SK-N-SH treated with all-trans-retinoic acid at 6 μM for 48 hours (cell line): ENCODE data around the gene ATXN10.

Experiments
- ATAC-seq: fragments of 200-7000 bp; cut with Tn5 transposase; 3 replicates; pipeline ENCODE4 v1.9.1; 2020; ENCODE audit warnings: mild to moderate bottlenecking, moderate library complexity
- ARNTL ChIP-seq: fragments of 450-650 bp; formaldehyde crosslinking; IDR thresholded peaks from 2 replicates; pipeline ENCODE4 v1.5.0; 2020; ENCODE audit warnings: low read depth, mild to moderate bottlenecking, moderate library complexity, borderline replicate concordance
- BACH2 ChIP-seq: fragments of 250-450 bp; sonication (Bioruptor Pico); IDR thresholded peaks from 2 replicates; pipeline ENCODE4 v1.9.0; 2021; ENCODE audit warnings: mild to moderate bottlenecking, borderline replicate concordance
- CSDC2 ChIP-seq: fragments of 250-450 bp; sonication (Bioruptor Pico); IDR thresholded peaks from 2 replicates; pipeline ENCODE4 v1.5.0; 2020; ENCODE audit warnings: mild to moderate bottlenecking, moderate library complexity
- GLIS3 ChIP-seq: fragments of 250-450 bp; sonication (Bioruptor Pico); IDR thresholded peaks from 2 replicates; pipeline ENCODE4 v1.5.0; 2020; ENCODE audit warnings: mild to moderate bottlenecking, moderate library complexity
- ISL1 ChIP-seq: fragments of 250-450 bp; sonication (Bioruptor Pico); IDR thresholded peaks from 2 replicates; pipeline ENCODE4 v2.1.2; 2022; ENCODE audit warnings: mild to moderate bottlenecking, moderate library complexity
- OSR1 ChIP-seq: fragments of 250-450 bp; sonication (Bioruptor Pico); IDR thresholded peaks from 2 replicates; pipeline ENCODE4 v1.8.0; 2022; ENCODE audit warnings: moderate library complexity, mild to moderate bottlenecking, inconsistent platforms
- PPARA ChIP-seq: fragments of 250-450 bp; sonication (Bioruptor Pico); IDR thresholded peaks from 2 replicates; pipeline ENCODE4 v1.5.0; 2020; ENCODE audit warnings: mild to moderate bottlenecking, borderline replicate concordance
- RARB ChIP-seq: fragments of 250-450 bp; sonication (Bioruptor Pico); IDR thresholded peaks from 2 replicates; pipeline ENCODE4 v1.8.0; 2021; ENCODE audit warnings: mild to moderate bottlenecking, moderate library complexity
- SNAI2 ChIP-seq: fragments of 250-450 bp; sonication (Bioruptor Pico); IDR thresholded peaks from 2 replicates; pipeline ENCODE4 v1.5.0; 2020; ENCODE audit warnings: mild to moderate bottlenecking, moderate library complexity
- TCF4 ChIP-seq: fragments of 250-450 bp; sonication (Bioruptor Pico); IDR thresholded peaks from 2 replicates; pipeline ENCODE4 v1.8.0; 2021; ENCODE audit warnings: mild to moderate bottlenecking, moderate library complexity, borderline replicate concordance
- TOX ChIP-seq: fragments of 250-450 bp; sonication (Bioruptor Pico); IDR thresholded peaks from 2 replicates; pipeline ENCODE4 v1.8.0; 2021; ENCODE audit warnings: mild to moderate bottlenecking, moderate library complexity, borderline replicate concordance
- ZC3H10 ChIP-seq: fragments of 250-450 bp; sonication (Bioruptor Pico); IDR thresholded peaks from 2 replicates; pipeline ENCODE4 v1.5.1; 2021; ENCODE audit warnings: mild to moderate bottlenecking, moderate library complexity
- ZFP3 ChIP-seq: fragments of 250-450 bp; sonication (Bioruptor Pico); IDR thresholded peaks from 2 replicates; pipeline ENCODE4 v1.5.0; 2020; ENCODE audit warnings: mild to moderate bottlenecking, moderate library complexity
- ZNF70 ChIP-seq: fragments of 450-650 bp; formaldehyde crosslinking; IDR thresholded peaks from 2 replicates; pipeline ENCODE4 v1.5.0; 2020; ENCODE audit warnings: mild to moderate bottlenecking, moderate library complexity
- ZNF8 ChIP-seq: fragments of 450-650 bp; formaldehyde crosslinking; IDR thresholded peaks from 2 replicates; pipeline ENCODE4 v1.5.0; 2020; ENCODE audit warnings: mild to moderate bottlenecking, moderate library complexity
- TF ChIP-seq, protein P1 (sequence below): fragments of 250-450 bp; sonication (Bioruptor Pico); IDR thresholded peaks from 2 replicates; pipeline ENCODE4 v1.5.1; 2020; ENCODE audit warnings: low read depth, mild to moderate bottlenecking, moderate library complexity
- TF ChIP-seq, protein P2 (sequence below): fragments of 250-450 bp; sonication (Bioruptor Pico); IDR thresholded peaks from 2 replicates; pipeline ENCODE4 v1.5.1; 2021; ENCODE audit warnings: mild to moderate bottlenecking, moderate library complexity
- TF ChIP-seq, protein P3 (sequence below): fragments of 250-450 bp; sonication (Bioruptor Pico); IDR thresholded peaks from 2 replicates; pipeline ENCODE4 v1.8.0; 2020; ENCODE audit warnings: mild to moderate bottlenecking, moderate library complexity, borderline replicate concordance
- TF ChIP-seq, protein P4 (sequence below): fragments of 250-450 bp; sonication (Bioruptor Pico); IDR thresholded peaks from 2 replicates; pipeline ENCODE4 v1.5.0; 2020; ENCODE audit warnings: mild to moderate bottlenecking, moderate library complexity
- TF ChIP-seq, protein P5 (sequence below): fragments of 250-450 bp; sonication (Bioruptor Pico); IDR thresholded peaks from 2 replicates; pipeline ENCODE4 v1.8.0; 2021; ENCODE audit warnings: low read depth, mild to moderate bottlenecking, moderate library complexity, borderline replicate concordance

ATXN10 gene

DNA sequence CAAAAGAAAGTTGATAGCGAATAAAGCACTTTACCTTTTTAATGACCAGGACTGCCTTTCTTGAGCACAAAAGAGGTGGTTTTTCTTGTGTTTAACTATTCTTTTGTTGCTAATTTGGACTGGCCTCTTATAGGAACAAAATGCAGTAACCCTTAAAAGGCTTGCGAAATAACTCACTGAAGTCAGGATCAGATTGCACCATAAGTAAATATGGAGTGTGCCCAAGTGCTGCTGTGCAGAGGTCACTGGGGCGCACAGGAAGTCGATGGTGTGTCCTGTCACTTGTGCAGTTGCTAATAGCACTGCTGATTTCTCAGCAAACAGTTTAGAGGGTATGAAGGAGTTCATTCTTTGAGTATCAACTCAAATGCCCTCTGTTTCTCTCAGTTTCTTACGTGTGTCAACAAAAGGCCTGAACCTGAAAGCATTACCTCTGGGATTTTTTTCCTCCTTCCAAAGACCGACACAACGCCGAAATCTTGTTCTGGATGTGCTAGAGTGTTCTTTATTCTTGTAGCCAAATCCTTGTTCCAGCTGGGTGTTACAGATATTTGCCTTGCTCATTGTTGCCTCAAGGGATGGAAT lies 71.3 kb downstream of the ATXN10 start (continued):
- TF ChIP-seq ARNTL (CRISPR knock-in tag): no peak
- TF ChIP-seq TOX (CRISPR knock-in tag): no peak
- no peak for TF ChIP-seq ZNF8
- TF ChIP-seq ISL1 (CRISPR knock-in tag): no peak

DNA sequence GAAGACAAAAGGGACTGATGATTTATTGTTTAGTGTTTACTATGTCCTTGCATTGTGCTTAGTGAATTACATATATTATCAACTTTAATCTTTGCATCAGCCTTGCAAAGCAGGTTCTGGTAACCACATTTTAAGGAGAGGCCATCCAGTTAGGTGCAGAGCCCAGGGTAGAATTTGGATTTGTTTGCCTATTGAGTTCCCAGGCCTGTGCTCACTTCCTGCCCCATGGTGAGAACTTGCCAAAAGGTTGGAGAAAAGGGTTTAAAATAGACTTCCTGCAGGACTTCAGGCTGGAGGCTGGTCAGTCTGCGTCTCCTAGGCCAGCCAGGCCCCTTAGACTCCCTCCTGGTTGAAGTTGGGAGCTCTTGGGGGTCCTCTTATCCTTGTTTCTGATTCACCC lies 72.1 kb downstream of the ATXN10 start:
- ATAC-seq: no peak
- no peak for TF ChIP-seq ZNF70
- no peak for TF ChIP-seq ARNTL (CRISPR knock-in tag)
- TF ChIP-seq ZNF8: no peak
- no peak for TF ChIP-seq PPARA (CRISPR knock-in tag)
- no peak for TF ChIP-seq OSR1
- TF ChIP-seq, protein P1, sequence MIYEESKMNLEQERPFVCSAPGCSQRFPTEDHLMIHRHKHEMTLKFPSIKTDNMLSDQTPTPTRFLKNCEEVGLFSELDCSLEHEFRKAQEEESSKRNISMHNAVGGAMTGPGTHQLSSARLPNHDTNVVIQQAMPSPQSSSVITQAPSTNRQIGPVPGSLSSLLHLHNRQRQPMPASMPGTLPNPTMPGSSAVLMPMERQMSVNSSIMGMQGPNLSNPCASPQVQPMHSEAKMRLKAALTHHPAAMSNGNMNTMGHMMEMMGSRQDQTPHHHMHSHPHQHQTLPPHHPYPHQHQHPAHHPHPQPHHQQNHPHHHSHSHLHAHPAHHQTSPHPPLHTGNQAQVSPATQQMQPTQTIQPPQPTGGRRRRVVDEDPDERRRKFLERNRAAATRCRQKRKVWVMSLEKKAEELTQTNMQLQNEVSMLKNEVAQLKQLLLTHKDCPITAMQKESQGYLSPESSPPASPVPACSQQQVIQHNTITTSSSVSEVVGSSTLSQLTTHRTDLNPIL (CRISPR knock-in tag): no peak
- TF ChIP-seq TOX (CRISPR knock-in tag): no peak
- no peak for TF ChIP-seq ZC3H10 (CRISPR knock-in tag)
- TF ChIP-seq SNAI2: no peak
- no peak for TF ChIP-seq TCF4
- no peak for TF ChIP-seq ZFP3 (CRISPR knock-in tag)
- TF ChIP-seq, protein P2, sequence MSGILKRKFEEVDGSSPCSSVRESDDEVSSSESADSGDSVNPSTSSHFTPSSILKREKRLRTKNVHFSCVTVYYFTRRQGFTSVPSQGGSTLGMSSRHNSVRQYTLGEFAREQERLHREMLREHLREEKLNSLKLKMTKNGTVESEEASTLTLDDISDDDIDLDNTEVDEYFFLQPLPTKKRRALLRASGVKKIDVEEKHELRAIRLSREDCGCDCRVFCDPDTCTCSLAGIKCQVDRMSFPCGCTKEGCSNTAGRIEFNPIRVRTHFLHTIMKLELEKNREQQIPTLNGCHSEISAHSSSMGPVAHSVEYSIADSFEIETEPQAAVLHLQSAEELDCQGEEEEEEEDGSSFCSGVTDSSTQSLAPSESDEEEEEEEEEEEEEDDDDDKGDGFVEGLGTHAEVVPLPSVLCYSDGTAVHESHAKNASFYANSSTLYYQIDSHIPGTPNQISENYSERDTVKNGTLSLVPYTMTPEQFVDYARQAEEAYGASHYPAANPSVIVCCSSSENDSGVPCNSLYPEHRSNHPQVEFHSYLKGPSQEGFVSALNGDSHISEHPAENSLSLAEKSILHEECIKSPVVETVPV (CRISPR knock-in tag): no peak
- TF ChIP-seq BACH2 (CRISPR knock-in tag): no peak
- TF ChIP-seq, protein P3, sequence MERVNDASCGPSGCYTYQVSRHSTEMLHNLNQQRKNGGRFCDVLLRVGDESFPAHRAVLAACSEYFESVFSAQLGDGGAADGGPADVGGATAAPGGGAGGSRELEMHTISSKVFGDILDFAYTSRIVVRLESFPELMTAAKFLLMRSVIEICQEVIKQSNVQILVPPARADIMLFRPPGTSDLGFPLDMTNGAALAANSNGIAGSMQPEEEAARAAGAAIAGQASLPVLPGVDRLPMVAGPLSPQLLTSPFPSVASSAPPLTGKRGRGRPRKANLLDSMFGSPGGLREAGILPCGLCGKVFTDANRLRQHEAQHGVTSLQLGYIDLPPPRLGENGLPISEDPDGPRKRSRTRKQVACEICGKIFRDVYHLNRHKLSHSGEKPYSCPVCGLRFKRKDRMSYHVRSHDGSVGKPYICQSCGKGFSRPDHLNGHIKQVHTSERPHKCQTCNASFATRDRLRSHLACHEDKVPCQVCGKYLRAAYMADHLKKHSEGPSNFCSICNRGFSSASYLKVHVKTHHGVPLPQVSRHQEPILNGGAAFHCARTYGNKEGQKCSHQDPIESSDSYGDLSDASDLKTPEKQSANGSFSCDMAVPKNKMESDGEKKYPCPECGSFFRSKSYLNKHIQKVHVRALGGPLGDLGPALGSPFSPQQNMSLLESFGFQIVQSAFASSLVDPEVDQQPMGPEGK (CRISPR knock-in tag): no peak
- TF ChIP-seq, protein P4, sequence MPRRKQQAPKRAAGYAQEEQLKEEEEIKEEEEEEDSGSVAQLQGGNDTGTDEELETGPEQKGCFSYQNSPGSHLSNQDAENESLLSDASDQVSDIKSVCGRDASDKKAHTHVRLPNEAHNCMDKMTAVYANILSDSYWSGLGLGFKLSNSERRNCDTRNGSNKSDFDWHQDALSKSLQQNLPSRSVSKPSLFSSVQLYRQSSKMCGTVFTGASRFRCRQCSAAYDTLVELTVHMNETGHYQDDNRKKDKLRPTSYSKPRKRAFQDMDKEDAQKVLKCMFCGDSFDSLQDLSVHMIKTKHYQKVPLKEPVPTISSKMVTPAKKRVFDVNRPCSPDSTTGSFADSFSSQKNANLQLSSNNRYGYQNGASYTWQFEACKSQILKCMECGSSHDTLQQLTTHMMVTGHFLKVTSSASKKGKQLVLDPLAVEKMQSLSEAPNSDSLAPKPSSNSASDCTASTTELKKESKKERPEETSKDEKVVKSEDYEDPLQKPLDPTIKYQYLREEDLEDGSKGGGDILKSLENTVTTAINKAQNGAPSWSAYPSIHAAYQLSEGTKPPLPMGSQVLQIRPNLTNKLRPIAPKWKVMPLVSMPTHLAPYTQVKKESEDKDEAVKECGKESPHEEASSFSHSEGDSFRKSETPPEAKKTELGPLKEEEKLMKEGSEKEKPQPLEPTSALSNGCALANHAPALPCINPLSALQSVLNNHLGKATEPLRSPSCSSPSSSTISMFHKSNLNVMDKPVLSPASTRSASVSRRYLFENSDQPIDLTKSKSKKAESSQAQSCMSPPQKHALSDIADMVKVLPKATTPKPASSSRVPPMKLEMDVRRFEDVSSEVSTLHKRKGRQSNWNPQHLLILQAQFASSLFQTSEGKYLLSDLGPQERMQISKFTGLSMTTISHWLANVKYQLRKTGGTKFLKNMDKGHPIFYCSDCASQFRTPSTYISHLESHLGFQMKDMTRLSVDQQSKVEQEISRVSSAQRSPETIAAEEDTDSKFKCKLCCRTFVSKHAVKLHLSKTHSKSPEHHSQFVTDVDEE (CRISPR knock-in tag): no peak
- TF ChIP-seq GLIS3 (CRISPR knock-in tag): no peak
- no peak for TF ChIP-seq RARB
- TF ChIP-seq, all 23 proteins: peak for 0

DNA sequence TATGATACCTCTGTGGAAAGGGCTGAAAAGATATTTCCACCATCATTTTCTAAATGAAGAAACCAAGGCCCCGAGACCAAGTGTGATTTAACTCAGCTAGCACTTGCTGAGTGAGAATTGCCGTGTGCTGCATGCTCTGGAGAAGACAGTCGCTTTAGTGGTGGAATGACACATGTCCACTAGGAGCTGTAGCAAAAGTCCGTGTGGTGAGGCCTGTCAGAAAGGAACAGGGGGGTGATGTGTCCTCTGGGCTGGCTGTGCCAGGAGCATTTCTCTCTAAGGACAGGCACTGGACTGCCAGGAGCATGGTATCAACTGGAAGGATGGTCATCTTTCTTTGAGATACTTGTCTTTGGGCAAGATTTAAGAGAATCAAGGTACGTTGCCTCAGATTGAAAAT lies 72.8 kb downstream of the ATXN10 start:
- TF ChIP-seq, protein P2 (CRISPR knock-in tag): no peak
- TF ChIP-seq, protein P3 (CRISPR knock-in tag): no peak
- no peak for TF ChIP-seq CSDC2 (CRISPR knock-in tag)
- no peak for TF ChIP-seq ZC3H10 (CRISPR knock-in tag)
- TF ChIP-seq BACH2 (CRISPR knock-in tag): no peak
- no peak for TF ChIP-seq ARNTL (CRISPR knock-in tag)
- TF ChIP-seq, protein P5, sequence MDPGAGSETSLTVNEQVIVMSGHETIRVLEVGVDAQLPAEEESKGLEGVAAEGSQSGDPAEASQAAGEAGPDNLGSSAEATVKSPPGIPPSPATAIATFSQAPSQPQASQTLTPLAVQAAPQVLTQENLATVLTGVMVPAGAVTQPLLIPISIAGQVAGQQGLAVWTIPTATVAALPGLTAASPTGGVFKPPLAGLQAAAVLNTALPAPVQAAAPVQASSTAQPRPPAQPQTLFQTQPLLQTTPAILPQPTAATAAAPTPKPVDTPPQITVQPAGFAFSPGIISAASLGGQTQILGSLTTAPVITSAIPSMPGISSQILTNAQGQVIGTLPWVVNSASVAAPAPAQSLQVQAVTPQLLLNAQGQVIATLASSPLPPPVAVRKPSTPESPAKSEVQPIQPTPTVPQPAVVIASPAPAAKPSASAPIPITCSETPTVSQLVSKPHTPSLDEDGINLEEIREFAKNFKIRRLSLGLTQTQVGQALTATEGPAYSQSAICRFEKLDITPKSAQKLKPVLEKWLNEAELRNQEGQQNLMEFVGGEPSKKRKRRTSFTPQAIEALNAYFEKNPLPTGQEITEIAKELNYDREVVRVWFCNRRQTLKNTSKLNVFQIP (CRISPR knock-in tag): no peak
- no peak for TF ChIP-seq ZNF70
- no peak for ATAC-seq
